CD4-positive, CD25-positive, alpha-beta regulatory T cell (primary cell): Measurements from ENCODE around the gene CASTOR1. TPM values are rescaled to one million over a fixed set of nuclear protein-coding genes. Genes with fewer than 3 reads are reported as not detected.

Source experiments
- ATAC-seq, 2 donors: fragments of 150-1000 bp; cut with Tn5 transposase; one replicate each; pipeline ENCODE4 v1.10.0; 2021; ENCODE audit warnings: low read depth in 2 of 2, moderate number of reproducible peaks in 2 of 2, moderate library complexity in 1 of 2
- DNase-seq, 3 donors: peaks; one replicate each; pipeline versions ENCODE4 v3.0.0 to v3.0.0-alpha.2; 2012 to 2022; ENCODE audit warnings: mixed read lengths in 1 of 3
- H3K27ac ChIP-seq: one replicate; pipeline ENCODE4 v1.7.0; 2013; ENCODE audit warnings: mild to moderate bottlenecking, low read length; ENCODE audit not compliant: insufficient read depth, poor library complexity, severe bottlenecking
- H3K27me3 ChIP-seq: one replicate; pipeline ENCODE4 v1.7.0; 2013; ENCODE audit warnings: low read length; ENCODE audit not compliant: control insufficient read depth, insufficient read depth
- H3K36me3 ChIP-seq: one replicate; pipeline ENCODE4 v1.7.0; 2013; ENCODE audit warnings: mild to moderate bottlenecking, low read length, moderate library complexity; ENCODE audit not compliant: control insufficient read depth, insufficient read depth
- H3K4me1 ChIP-seq: 2 replicates; pipeline ENCODE4 v1.7.0; 2013; ENCODE audit warnings: mild to moderate bottlenecking, low read length; ENCODE audit not compliant: insufficient read depth, control insufficient read depth, poor library complexity, severe bottlenecking
- H3K4me3 ChIP-seq: one replicate; pipeline ENCODE4 v1.7.0; 2013; ENCODE audit warnings: low read depth, mild to moderate bottlenecking, low read length, moderate library complexity
- H3K9me3 ChIP-seq, 2 experiments: 1 replicate in 1 of 2; 2 replicates in 1 of 2; pipeline ENCODE4 v1.7.0; 2013; ENCODE audit warnings: low read length in 2 of 2, mild to moderate bottlenecking in 1 of 2, moderate library complexity in 1 of 2; ENCODE audit not compliant: control insufficient read depth in 2 of 2
- H3K27ac Mint-ChIP-seq, 3 donors: one replicate each; pipeline ENCODE4 v1.8.0; 2020 to 2022; ENCODE audit warnings: mild to moderate bottlenecking in 3 of 3, mixed read lengths in 3 of 3, moderate library complexity in 2 of 3
- H3K27me3 Mint-ChIP-seq: one replicate; pipeline ENCODE4 v1.8.0; 2022; ENCODE audit warnings: mild to moderate bottlenecking, mixed read lengths
- H3K36me3 Mint-ChIP-seq: one replicate; pipeline ENCODE4 v1.8.0; 2020; ENCODE audit warnings: mixed read lengths
- H3K4me1 Mint-ChIP-seq, 4 donors: one replicate each; pipeline ENCODE4 v1.8.0; 2020 to 2022; ENCODE audit warnings: mixed read lengths in 4 of 4, mild to moderate bottlenecking in 1 of 4
- H3K4me3 Mint-ChIP-seq, 4 donors: one replicate each; pipeline ENCODE4 v1.8.0; 2020 to 2022; ENCODE audit warnings: mild to moderate bottlenecking in 4 of 4, mixed read lengths in 4 of 4, moderate library complexity in 3 of 4
- H3K9me3 Mint-ChIP-seq, 7 donors: one replicate each; pipeline ENCODE4 v1.8.0; 2020 to 2022; ENCODE audit warnings: mixed read lengths in 7 of 7, mild to moderate bottlenecking in 3 of 7, moderate library complexity in 2 of 7
- polyA plus RNA-seq, 4 donors: library from polyadenylated mRNA; unstranded; fragments of 300-500 nt; fragmentation: Illumina TruSeq; gene quantifications; one replicate each; pipeline ENCODE4 v1.2.3, GENCODE V29; 2021
- total RNA-seq: library from RNA; stranded (reverse); gene quantifications from one replicate; pipeline ENCODE4 v1.2.3, GENCODE V29; 2022

The CASTOR1 gene
- total and polyA plus RNA-seq, 5 donors from 2014 or later = 10.9 to 18.7 (median 12.1) TPM

- H3K4me1 ChIP-seq = peaks cover 25% of the 10 kb centered on the region
These were observed 41.3 kb downstream of the CASTOR1 start for GRCh38 chr22:30247974-30248373.

GRCh38 chr22:30247561-30247960, 41.7 kb downstream of the CASTOR1 start:
- no peak overlapping the region for H3K27ac ChIP-seq
- Mint-ChIP-seq H3K4me3 (peak overlapping the region in 3 of 4 donors; percentile 15 to 43 (median 35)), H3K27ac (no peak overlapping the region), H3K9me3 (no peaks in the 10 kb centered on the region), H3K27me3 (peaks cover 13% of the 10 kb centered on the region), H3K36me3 (no peaks in the 10 kb centered on the region), H3K4me1 (peaks cover 0 to 38% (median 23%) of the 10 kb centered on the region in 4 donors)
- no peaks in the 10 kb centered on the region for H3K9me3 ChIP-seq
- no peak overlapping the region for H3K4me3 ChIP-seq
- ATAC-seq = no peak
- peaks cover 25% of the 10 kb centered on the region for H3K4me1 ChIP-seq
- no peaks in the 10 kb centered on the region for H3K27me3 ChIP-seq
- H3K36me3 ChIP-seq = no peaks in the 10 kb centered on the region
- DNase-seq = no peak

More at GRCh38 chr22:30247974-30248373, 41.3 kb downstream of the CASTOR1 start:
- ATAC-seq (no peak), DNase-seq (no peak)
- Histone ChIP-seq H3K27me3 (no peaks in the 10 kb centered on the region), H3K36me3 (no peaks in the 10 kb centered on the region), H3K27ac (no peak overlapping the region), H3K9me3 (no peaks in the 10 kb centered on the region), H3K4me3 (no peak overlapping the region)
- peak overlapping the region in 2 of 4 donors; percentile 48 to 72 for H3K4me3 Mint-ChIP-seq
- peak overlapping the region in 1 of 3 donors; percentile 80 for H3K27ac Mint-ChIP-seq
- H3K27me3 Mint-ChIP-seq = peaks cover 13% of the 10 kb centered on the region
- H3K4me1 Mint-ChIP-seq = peaks cover 0 to 40% (median 24%) of the 10 kb centered on the region in 4 donors
- H3K36me3 Mint-ChIP-seq = no peaks in the 10 kb centered on the region
- no peaks in the 10 kb centered on the region for H3K9me3 Mint-ChIP-seq

GRCh38 chr22:30246814-30247376, 42.4 kb downstream of the CASTOR1 start:
- Histone ChIP-seq H3K27me3 (no peaks in the 10 kb centered on the region), H3K4me3 (peak overlapping the region; percentile 73), H3K4me1 (peaks cover 25% of the 10 kb centered on the region), H3K9me3 (no peaks in the 10 kb centered on the region), H3K27ac (no peak overlapping the region), H3K36me3 (no peaks in the 10 kb centered on the region)
- Mint-ChIP-seq H3K9me3 (no peaks in the 10 kb centered on the region), H3K36me3 (no peaks in the 10 kb centered on the region), H3K4me3 (peak overlapping the region; percentile 51 to 94 (median 76)), H3K27me3 (peaks cover 13% of the 10 kb centered on the region), H3K27ac (peak overlapping the region in 1 of 3 donors; percentile 65), H3K4me1 (peaks cover 0 to 38% (median 23%) of the 10 kb centered on the region in 4 donors)
- DNase-seq (no peak), ATAC-seq (no peak)

GRCh38 chr22:30245985-30246813, 43.1 kb downstream of the CASTOR1 start, which contains the start of gene LIF:
Gene LIF, minus strand, starts transcription at chr22:30246759. Its CDS starts 64 bp downstream, at chr22:30246695.
- no peaks in the 10 kb centered on the region for H3K9me3 ChIP-seq
- Mint-ChIP-seq H3K4me3 (peak within 1 kb of the TSS; percentile 84 to 94 (median 88)), H3K27me3 (peaks cover 13% of the 10 kb centered on the region), H3K27ac (peak within 1 kb of the TSS in 1 of 3 donors; percentile 65), H3K9me3 (no peaks in the 10 kb centered on the region), H3K36me3 (no peaks in the 10 kb centered on the region), H3K4me1 (peaks cover 0 to 38% (median 23%) of the 10 kb centered on the region in 4 donors)
- peak within 1 kb of the TSS; percentile 73 for H3K4me3 ChIP-seq
- peaks cover 25% of the 10 kb centered on the region for H3K4me1 ChIP-seq
- H3K27me3 ChIP-seq = no peaks in the 10 kb centered on the region
- H3K27ac ChIP-seq = no peak within 1 kb of the TSS
- DNase-seq (peak; percentile 13 to 68 (median 52)), ATAC-seq (peak; percentile 74 to 79)
- no peaks in the 10 kb centered on the region for H3K36me3 ChIP-seq

GRCh38 chr22:30245181-30245984, 43.9 kb downstream of the CASTOR1 start:
- DNase-seq (no peak), ATAC-seq (no peak)
- no peaks in the 10 kb centered on the region for H3K27me3 ChIP-seq
- Mint-ChIP-seq H3K27me3 (peaks cover 13% of the 10 kb centered on the region), H3K4me1 (peaks cover 0 to 38% (median 23%) of the 10 kb centered on the region in 4 donors), H3K9me3 (no peaks in the 10 kb centered on the region), H3K4me3 (peak overlapping the region; percentile 77 to 94 (median 88)), H3K27ac (peak overlapping the region in 1 of 3 donors; percentile 95), H3K36me3 (no peaks in the 10 kb centered on the region)
- H3K4me3 ChIP-seq = no peak overlapping the region
- H3K27ac ChIP-seq = no peak overlapping the region
- H3K9me3 ChIP-seq = no peaks in the 10 kb centered on the region
- H3K4me1 ChIP-seq = peaks cover 25% of the 10 kb centered on the region
- no peaks in the 10 kb centered on the region for H3K36me3 ChIP-seq

GRCh38 chr22:30244641-30245040, 44.7 kb downstream of the CASTOR1 start:
- no peak for DNase-seq
- no peak overlapping the region for H3K27ac ChIP-seq
- H3K4me1 Mint-ChIP-seq = peaks cover 0 to 38% (median 23%) of the 10 kb centered on the region in 4 donors

GRCh38 chr22:30244066-30244465, 45.2 kb downstream of the CASTOR1 start:
- peak overlapping the region; percentile 30 to 85 (median 62) for H3K4me3 Mint-ChIP-seq
- H3K27ac ChIP-seq = no peak overlapping the region
- ATAC-seq = no peak
- peaks cover 0 to 38% (median 23%) of the 10 kb centered on the region in 4 donors for H3K4me1 Mint-ChIP-seq
- H3K9me3 ChIP-seq = no peaks in the 10 kb centered on the region
- DNase-seq = no peak
- no peaks in the 10 kb centered on the region for H3K36me3 ChIP-seq
- no peaks in the 10 kb centered on the region for H3K36me3 Mint-ChIP-seq
- no peak overlapping the region for H3K4me3 ChIP-seq
- no peaks in the 10 kb centered on the region for H3K9me3 Mint-ChIP-seq
- peak overlapping the region in 2 of 3 donors; percentile 51 to 95 for H3K27ac Mint-ChIP-seq
- no peaks in the 10 kb centered on the region for H3K27me3 ChIP-seq
- H3K27me3 Mint-ChIP-seq = peaks cover 13% of the 10 kb centered on the region
- peaks cover 25% of the 10 kb centered on the region for H3K4me1 ChIP-seq

More at GRCh38 chr22:30244641-30245040, 44.7 kb downstream of the CASTOR1 start:
- H3K27ac Mint-ChIP-seq = peak overlapping the region in 2 of 3 donors; percentile 28 to 95
- peaks cover 13% of the 10 kb centered on the region for H3K27me3 Mint-ChIP-seq
- no peaks in the 10 kb centered on the region for H3K9me3 Mint-ChIP-seq
- no peaks in the 10 kb centered on the region for H3K36me3 Mint-ChIP-seq
- no peak for ATAC-seq
- H3K9me3 ChIP-seq = no peaks in the 10 kb centered on the region
- peak overlapping the region; percentile 39 to 85 (median 66) for H3K4me3 Mint-ChIP-seq
- no peaks in the 10 kb centered on the region for H3K36me3 ChIP-seq
- no peaks in the 10 kb centered on the region for H3K27me3 ChIP-seq
- H3K4me3 ChIP-seq = no peak overlapping the region
- peaks cover 25% of the 10 kb centered on the region for H3K4me1 ChIP-seq
